Stimulated activated CD4-positive, alpha-beta T cell treated with anti-CD3 and anti-CD28 coated beads, Interleukin-1b, Interleukin-23, amount 100 ng/mL, for 48 hours (primary cell): ENCODE results near the gene ERC2.

Source experiments
- DNase-seq: peaks from one replicate; pipeline ENCODE4 v3.0.0-alpha.2; 2020

ERC2 gene

GRCh38 chr3:55964491-55964985 lies 503.7 kb downstream of the ERC2 start:
- DNase-seq: no peak

- DNase-seq: no peak
Observed at GRCh38 chr3:55963601-55964000, 504.7 kb downstream of the ERC2 start.

DNA sequence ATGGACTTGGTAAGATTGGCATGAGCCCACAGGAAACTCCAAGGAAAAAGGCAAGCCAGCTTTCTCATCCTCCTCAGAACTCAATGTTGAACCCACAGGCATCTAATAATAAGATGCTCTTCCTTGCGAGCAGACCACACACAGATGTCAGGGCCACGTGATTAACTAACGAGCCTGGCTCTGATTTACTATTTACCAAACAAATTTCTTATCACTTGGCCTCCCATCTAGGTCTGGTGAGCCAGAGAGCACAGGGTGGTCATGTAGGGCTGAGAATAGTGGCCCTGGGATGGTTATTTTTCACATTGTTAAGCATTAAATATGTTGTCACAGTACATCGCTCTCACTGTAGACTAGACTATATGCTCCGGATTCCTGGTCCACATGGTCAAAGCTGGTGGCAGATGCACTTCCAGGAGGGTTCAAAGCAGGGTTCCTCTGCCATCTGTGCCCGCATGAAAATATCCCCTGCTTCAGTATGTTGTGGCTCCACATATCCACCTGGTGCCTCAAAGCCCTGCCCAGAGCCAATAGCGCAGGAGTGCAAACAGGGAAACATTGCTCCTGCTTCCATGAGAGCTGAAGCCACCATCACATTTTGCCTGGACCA lies 508.7 kb downstream of the ERC2 start:
- no peak for DNase-seq

- DNase-seq: no peak
Observed at GRCh38 chr3:55958605-55959004, 509.7 kb downstream of the ERC2 start.

- DNase-seq: no peak
Observed at GRCh38 chr3:55955891-55956477, 512.3 kb downstream of the ERC2 start.

DNA sequence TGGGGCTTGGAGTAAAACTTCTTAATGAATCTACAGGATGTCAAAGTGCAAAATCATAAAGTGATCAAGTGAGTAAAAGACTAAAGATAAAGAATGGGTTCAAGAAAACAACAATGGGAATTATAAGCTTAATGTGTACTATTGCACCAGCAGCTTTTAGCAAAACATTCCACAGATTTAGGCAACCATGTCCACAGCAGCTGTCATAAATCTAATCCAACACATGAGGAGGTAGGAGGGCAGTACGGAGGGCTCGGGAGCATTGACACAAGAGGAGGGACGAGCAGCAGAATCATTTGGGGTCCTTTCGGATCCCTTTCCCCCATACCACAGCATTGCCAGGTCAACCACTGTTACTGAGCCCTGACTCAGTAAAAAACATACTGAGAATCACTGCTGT lies 516.9 kb downstream of the ERC2 start:
- DNase-seq: no peak

GRCh38 chr3:55947406-55947805 lies 520.9 kb downstream of the ERC2 start:
- no peak for DNase-seq

GRCh38 chr3:55946574-55947160 lies 521.6 kb downstream of the ERC2 start:
- DNase-seq: no peak

- no peak for DNase-seq
Observed at GRCh38 chr3:55942868-55943267, 525.4 kb downstream of the ERC2 start.

DNA sequence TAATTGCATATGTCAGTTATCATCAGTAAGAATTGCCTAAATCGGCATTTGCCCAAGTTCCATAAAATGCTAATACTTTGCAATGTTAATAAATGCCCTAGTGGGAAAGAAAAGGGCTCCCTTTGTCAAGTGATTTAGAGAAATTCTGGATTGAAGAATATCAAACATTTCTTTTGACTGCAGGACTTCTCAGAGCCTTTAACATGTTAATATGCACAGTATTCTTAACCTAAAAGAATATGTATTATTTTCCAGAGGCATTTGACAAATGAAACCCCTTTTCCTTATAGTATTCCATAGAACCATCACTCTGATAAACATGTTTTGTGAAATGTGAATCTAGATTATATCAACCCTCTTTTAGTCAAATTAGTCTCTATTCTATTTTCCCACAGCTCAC lies 529.0 kb downstream of the ERC2 start:
- no peak for DNase-seq

- no peak for DNase-seq
Observed at GRCh38 chr3:55937301-55937700, 531.0 kb downstream of the ERC2 start.

DNA sequence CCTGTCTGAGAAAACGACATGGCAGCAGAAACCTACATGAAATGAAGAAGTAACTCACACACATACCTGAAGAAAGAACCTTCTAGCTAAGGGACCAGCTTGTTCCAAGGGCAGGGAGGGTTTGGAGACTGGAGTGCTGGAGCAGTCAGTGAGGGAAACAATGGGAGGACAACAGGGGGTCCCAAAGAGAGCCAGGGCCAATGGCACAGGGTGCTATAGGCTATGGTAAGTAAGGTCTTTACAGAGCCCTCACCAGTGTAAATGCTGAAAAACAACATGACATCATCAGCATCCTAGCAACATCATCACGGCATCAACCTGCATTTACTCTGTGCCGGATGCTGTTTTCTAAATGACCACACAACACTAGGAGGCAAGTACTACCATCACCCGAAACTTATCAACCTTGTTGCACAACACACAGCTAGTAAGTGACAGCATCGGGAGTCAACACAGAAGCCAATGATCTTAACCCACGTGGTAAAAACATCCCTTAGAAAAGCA lies 531.7 kb downstream of the ERC2 start:
- DNase-seq: no peak

GRCh38 chr3:55935241-55935640 lies 533.0 kb downstream of the ERC2 start:
- no peak for DNase-seq

- no peak for DNase-seq
Observed at GRCh38 chr3:55934771-55935170, 533.5 kb downstream of the ERC2 start.

DNA sequence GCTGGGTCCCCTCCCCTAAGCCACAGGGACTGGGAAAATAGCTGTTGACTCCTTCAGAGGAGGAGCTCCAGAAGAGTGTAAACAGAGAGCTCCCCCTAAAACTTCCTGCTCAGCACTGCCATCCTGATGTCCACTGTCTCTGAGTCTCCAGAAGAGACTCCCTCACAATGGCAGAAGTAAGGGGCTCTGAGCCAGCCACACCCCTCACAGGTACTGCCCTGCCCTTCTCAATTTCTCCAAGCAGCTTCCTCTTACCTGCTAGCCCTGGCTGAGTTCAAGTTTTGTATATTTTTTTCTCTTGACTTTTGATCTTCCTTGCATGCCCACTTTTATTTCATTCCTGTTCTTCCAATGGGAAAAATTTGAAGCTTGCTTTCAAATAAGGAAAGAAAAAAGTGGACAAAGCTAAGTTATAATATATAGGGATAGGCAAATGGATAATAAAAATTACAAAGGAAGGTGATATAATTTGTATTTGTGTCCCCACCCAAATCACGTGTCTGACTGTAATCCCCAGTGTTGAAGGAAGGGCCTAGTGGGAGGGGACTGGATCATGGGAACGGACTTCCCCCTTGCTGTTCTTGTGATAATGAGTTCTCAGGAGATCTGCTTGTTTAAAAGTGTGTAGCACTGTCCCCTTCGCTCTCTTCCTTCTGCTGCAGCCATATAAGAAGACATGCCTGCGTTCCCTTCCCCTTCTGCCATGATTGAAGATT lies 539.0 kb downstream of the ERC2 start:
- DNase-seq: no peak

- DNase-seq: no peak
Observed at GRCh38 chr3:55923626-55924025, 544.6 kb downstream of the ERC2 start.

DNA sequence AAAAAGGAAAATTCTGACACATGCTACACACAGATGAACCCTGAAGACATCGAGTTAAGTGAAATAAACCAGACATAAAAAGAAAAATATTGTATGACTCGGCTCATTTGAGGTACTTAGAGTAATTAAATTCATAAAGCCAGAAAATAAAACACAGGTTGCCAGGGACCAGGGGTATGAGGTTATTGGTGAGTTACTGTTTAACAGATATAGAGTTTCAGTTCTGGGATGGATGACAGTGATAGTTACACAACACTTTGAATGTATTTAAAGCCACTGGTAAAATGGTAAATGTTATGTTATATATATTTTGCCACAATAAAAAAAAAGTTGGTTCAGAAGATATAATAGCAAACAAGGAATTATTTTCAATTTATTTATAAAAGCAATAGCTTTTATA lies 545.1 kb downstream of the ERC2 start:
- DNase-seq: no peak

- no peak for DNase-seq
Observed at GRCh38 chr3:55912880-55913279, 555.4 kb downstream of the ERC2 start.

- no peak for DNase-seq
Observed at GRCh38 chr3:55911266-55911665, 557.0 kb downstream of the ERC2 start.

- no peak for DNase-seq
Observed at GRCh38 chr3:55910543-55910942, 557.7 kb downstream of the ERC2 start.

DNA sequence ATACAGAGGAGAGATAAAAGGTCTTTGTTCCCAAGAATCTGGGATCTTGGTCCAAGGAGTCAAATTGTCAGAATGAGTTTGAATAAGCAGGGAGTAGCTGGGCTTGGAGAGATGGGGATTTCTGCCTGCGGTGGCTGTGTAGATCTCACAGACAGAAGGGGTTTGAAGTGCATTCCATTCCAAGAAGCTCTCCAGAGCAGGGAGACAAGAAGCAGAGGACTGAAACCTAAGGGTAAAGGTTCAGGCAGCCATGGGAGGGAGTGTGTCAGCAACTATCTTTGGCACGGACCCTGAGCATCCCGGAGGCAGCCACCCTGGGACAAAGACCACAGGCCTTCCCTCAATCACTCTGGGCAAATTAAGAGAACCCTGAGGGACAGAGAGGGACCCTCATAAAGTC lies 558.9 kb downstream of the ERC2 start:
- no peak for DNase-seq

- no peak for DNase-seq
Observed at GRCh38 chr3:55907616-55908015, 560.7 kb downstream of the ERC2 start.

- DNase-seq: no peak
Observed at GRCh38 chr3:55906896-55907295, 561.4 kb downstream of the ERC2 start.

DNA sequence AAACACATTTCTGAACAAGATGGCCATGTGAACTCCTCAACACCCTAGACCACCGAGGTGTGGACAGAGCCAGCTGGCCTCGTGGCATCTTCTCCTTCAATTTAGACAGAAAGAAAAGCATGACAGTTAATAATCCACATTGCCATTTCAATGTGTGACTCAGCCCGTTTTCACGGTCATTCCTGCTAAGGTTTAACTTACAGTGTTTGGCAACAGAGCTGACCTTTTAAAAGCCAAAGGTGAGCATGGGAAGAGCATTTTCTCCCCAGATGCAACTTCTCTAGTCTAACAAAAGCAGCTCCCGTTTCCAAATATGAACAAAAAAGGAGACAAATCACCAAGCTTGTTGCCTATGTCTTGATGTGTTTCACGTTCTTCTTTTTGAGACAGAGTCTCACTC lies 563.6 kb downstream of the ERC2 start:
- no peak for DNase-seq
